Measurements from ENCODE around the gene PMP22.

DNA sequence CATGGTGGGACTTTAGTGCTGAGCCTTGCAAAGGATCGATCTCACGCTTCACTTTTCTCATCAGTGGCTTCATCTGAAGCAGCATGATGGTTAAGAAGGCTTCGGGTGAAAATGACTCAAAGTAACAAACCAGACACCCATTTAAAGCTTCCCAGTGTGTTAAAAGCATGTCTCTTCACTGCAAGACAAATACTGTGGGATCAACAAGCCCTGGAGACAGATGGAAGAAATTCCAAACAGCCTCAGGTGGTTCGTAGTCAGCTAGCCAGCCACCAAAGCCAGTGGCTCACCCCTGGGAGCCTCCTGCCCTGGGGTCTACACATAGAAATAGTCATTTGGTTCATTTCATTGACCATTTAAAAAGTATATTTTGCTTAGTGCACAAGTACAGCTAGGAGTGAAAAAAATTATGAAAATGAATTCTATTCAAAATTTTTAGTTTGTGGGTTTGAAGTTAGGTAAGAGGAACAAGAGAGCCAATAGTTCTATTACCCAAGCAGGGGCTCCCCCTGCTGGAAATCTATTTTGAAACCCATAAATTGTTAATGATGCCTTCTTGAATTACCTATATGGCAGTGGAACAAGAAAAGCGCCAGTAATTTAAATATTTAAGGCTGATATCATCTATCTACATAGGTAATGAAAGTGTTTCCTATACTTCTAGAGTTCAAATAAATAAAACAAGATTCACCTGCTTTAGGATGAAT is 51.6 kb downstream of the PMP22 start:
- TF ChIP-seq, protein P1, sequence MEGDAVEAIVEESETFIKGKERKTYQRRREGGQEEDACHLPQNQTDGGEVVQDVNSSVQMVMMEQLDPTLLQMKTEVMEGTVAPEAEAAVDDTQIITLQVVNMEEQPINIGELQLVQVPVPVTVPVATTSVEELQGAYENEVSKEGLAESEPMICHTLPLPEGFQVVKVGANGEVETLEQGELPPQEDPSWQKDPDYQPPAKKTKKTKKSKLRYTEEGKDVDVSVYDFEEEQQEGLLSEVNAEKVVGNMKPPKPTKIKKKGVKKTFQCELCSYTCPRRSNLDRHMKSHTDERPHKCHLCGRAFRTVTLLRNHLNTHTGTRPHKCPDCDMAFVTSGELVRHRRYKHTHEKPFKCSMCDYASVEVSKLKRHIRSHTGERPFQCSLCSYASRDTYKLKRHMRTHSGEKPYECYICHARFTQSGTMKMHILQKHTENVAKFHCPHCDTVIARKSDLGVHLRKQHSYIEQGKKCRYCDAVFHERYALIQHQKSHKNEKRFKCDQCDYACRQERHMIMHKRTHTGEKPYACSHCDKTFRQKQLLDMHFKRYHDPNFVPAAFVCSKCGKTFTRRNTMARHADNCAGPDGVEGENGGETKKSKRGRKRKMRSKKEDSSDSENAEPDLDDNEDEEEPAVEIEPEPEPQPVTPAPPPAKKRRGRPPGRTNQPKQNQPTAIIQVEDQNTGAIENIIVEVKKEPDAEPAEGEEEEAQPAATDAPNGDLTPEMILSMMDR (IDR thresholded peaks at IDR 0.05; ENCODE audit: poor library complexity, severe bottlenecking): no peak
- no peak for TF ChIP-seq TAF1 (IDR thresholded peaks at IDR 0.05; ENCODE audit: low read depth)
